Measurements from ENCODE around the gene SANBR. TPM values are rescaled to one million over a fixed set of nuclear protein-coding genes. Genes with fewer than 3 reads are reported as not detected.

Gene SANBR
- total and polyA plus RNA-seq, 5 donors from 2014 or later, result 2.4 to 11.7 (median 5.6) TPM

Other genes with a start within 250 kb of the SANBR start
- gene REL, start 184.3 kb upstream of the SANBR start, total RNA-seq, result 146 TPM
- gene REL, start 184.3 kb upstream of the SANBR start, polyA plus RNA-seq, result 10 to 100 TPM; 14.6 to 16.0 (median 15.6) TPM
- gene PEX13, start 48.2 kb upstream of the SANBR start, total RNA-seq, result 13.1 TPM
- gene PEX13, start 48.2 kb upstream of the SANBR start, polyA plus RNA-seq, result 10 to 100 TPM in 3 of 4 donors, 1 to 10 TPM in 1; 9.4 to 15.6 (median 13.6) TPM
- gene PUS10, start 47.6 kb upstream of the SANBR start, total RNA-seq, result 5.2 TPM
- gene PUS10, start 47.6 kb upstream of the SANBR start, polyA plus RNA-seq, result 1 to 10 TPM; 4.5 to 7.1 (median 5.8) TPM
- 7.6 TPM for gene C2orf74, start 96.3 kb downstream of the SANBR start, total RNA-seq
- gene C2orf74, start 96.3 kb downstream of the SANBR start, polyA plus RNA-seq, result 10 to 100 TPM; 35.1 to 49.8 (median 44.8) TPM

Measured in CD4-positive, CD25-positive, alpha-beta regulatory T cell (primary cell).